Astrocyte (in vitro differentiated cells and primary cell): ENCODE data around the gene OSBPL5.

Experiments
- EZH2 ChIP-seq: IDR thresholded peaks from 2 replicates; pipeline ENCODE4 v1.6.1; 2012; ENCODE audit warnings: mild to moderate bottlenecking, low read length, inconsistent platforms; ENCODE audit not compliant: insufficient read depth
- TF ChIP-seq, protein P1 (sequence below): IDR thresholded peaks from 2 replicates; pipeline ENCODE4 v1.5.1; 2011; ENCODE audit warnings: low read depth, mild to moderate bottlenecking, inconsistent platforms, low read length, moderate library complexity; ENCODE audit not compliant: insufficient read depth

DNA sequence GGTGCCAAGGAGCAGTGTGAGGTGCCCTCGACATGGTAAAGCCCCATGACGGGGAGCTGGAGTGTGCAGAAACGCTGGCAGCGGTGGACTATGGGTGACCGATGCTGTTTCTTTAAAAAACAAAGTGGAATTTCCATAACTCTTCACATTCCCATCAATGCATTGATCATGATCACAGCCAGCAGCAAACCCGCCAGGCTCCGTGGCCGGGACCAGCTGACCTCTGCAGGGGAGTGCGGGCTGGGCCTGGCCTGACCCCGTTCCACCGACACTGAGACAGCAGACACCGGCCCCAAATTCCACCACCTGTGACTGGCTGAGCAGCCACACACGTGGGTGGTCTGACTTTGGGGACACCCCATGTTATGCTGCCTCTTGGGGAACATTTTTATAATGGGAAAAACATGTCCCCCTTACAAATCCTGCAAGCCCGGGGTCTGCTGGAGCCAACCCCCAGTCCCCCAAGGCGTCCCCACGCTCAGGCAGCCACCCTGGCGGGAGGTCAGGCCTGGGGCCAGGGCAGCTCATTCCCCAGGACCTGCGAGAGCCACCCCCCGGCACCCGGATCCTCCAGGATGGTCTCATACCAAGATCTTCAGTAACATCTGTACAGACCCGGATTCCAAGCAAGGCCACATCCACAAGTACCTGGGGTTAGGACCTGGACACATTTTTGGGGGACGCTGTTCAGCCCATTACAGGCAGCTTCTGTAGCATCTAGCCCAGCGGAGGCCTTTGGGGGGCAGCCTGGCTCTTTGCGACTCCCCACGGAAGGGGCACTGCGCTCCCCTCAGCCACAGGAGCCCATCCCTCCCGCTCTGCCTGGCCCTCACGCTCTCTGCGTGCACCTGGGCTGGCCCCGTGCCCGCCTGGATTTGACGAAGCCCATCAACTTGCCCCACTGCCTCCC is 20.6 kb downstream of the OSBPL5 start:
- TF ChIP-seq, protein P1, sequence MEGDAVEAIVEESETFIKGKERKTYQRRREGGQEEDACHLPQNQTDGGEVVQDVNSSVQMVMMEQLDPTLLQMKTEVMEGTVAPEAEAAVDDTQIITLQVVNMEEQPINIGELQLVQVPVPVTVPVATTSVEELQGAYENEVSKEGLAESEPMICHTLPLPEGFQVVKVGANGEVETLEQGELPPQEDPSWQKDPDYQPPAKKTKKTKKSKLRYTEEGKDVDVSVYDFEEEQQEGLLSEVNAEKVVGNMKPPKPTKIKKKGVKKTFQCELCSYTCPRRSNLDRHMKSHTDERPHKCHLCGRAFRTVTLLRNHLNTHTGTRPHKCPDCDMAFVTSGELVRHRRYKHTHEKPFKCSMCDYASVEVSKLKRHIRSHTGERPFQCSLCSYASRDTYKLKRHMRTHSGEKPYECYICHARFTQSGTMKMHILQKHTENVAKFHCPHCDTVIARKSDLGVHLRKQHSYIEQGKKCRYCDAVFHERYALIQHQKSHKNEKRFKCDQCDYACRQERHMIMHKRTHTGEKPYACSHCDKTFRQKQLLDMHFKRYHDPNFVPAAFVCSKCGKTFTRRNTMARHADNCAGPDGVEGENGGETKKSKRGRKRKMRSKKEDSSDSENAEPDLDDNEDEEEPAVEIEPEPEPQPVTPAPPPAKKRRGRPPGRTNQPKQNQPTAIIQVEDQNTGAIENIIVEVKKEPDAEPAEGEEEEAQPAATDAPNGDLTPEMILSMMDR: no peak
- TF ChIP-seq EZH2: no peak
